Lower leg skin (tissue), 4 donors: ENCODE data around the gene MOG. TPM values are rescaled to one million over a fixed set of nuclear protein-coding genes. Genes with fewer than 3 reads are reported as not detected.

Experiments used
- DNase-seq, 2 donors: peaks; one replicate each; pipeline ENCODE4 v3.0.0-alpha.2; 2019; ENCODE audit warnings: low spot score in 2 of 2
- H3K4me3 ChIP-seq: fragments of 200-600 bp; sonication (generic); 2 replicates; pipeline ENCODE4 v1.5.1; 2017; ENCODE audit warnings: mild to moderate bottlenecking, low read depth; ENCODE audit not compliant: poor library complexity, severe bottlenecking
- POLR2A ChIP-seq, 2 donors: fragments of 450-650 bp; IDR thresholded peaks; one replicate each; pipeline ENCODE4 v1.6.1; 2016 to 2017; ENCODE audit warnings: antibody characterized with exemption in 2 of 2, mild to moderate bottlenecking in 1 of 2, moderate library complexity in 1 of 2
- WGBS, 2 donors: methylation state at CpG; one replicate each; pipeline ENCODE4 v1.1.5; 2018; 5-methylcytosine and 5-hydroxymethylcytosine counted together
- intact Hi-C: fragments of 100-400 bp; cut with DNase I; formaldehyde crosslinking; loops from one replicate; pipeline ENCODE4 v1.15.0; 2023; ENCODE audit warnings: low total_unique reads
- total RNA-seq, 4 donors: library from RNA; depleted of rRNA; stranded (reverse); fragments of >200 nt; gene quantifications; one replicate each; pipeline ENCODE4 v1.1.0, GENCODE V29; 2016
- TF ChIP-seq, protein P1 (sequence below), 3 donors: fragments of 450-650 bp; IDR thresholded peaks; one replicate each; pipeline ENCODE4 v1.5.1; 2016; ENCODE audit warnings: antibody characterized with exemption in 3 of 3, mild to moderate bottlenecking in 3 of 3, moderate library complexity in 2 of 3

MOG gene
- total RNA-seq, 4 donors from 2014 or later, result not detected

DNA sequence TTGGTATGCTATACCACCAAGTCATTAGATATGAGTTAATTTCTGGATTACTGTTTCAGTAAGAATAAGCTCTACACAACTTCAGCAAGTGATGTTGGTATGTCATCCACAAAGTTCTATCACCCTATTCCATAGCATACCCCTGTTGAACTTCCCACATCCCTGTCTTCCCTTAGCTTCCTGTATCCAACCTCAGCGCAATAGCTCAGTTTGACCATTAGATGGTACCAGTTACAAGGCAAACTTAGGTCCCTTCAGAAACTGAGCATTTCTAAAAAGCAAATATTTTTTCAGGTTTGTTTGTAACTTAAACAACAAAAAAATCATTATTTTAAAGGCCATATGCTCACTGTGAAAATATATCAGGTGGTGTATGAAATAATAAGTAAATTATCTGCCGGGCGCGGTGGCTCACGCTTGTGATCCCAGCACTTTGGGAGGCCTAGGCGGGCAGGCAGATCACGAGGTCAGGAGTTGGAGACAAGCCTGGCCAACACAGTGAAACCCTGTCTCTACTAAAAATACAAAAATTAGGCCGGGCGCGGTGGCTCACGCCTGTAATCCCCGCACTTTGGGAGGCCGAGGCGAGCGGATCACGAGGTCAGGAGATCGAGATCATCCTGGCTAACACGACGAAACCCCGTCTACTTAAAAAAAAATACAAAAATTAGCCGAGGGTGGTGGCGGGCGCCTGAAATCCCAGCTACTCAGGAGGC lies 8.8 kb upstream of the MOG start:
- TF ChIP-seq, protein P1, sequence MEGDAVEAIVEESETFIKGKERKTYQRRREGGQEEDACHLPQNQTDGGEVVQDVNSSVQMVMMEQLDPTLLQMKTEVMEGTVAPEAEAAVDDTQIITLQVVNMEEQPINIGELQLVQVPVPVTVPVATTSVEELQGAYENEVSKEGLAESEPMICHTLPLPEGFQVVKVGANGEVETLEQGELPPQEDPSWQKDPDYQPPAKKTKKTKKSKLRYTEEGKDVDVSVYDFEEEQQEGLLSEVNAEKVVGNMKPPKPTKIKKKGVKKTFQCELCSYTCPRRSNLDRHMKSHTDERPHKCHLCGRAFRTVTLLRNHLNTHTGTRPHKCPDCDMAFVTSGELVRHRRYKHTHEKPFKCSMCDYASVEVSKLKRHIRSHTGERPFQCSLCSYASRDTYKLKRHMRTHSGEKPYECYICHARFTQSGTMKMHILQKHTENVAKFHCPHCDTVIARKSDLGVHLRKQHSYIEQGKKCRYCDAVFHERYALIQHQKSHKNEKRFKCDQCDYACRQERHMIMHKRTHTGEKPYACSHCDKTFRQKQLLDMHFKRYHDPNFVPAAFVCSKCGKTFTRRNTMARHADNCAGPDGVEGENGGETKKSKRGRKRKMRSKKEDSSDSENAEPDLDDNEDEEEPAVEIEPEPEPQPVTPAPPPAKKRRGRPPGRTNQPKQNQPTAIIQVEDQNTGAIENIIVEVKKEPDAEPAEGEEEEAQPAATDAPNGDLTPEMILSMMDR (IDR thresholded peaks at IDR 0.05), result no peak
- no peak for TF ChIP-seq POLR2A (IDR thresholded peaks at IDR 0.05)

GRCh38 chr6:29649701-29650673 lies 6.9 kb upstream of the MOG start:
- intact Hi-C loops, result no loop called here
- TF ChIP-seq POLR2A (IDR thresholded peaks at IDR 0.05), result no peak
- TF ChIP-seq, protein P1 (IDR thresholded peaks at IDR 0.05), result peak in 1 of 3 donors; percentile 89
- DNase-seq, result peak; percentile 98 to 100
- WGBS, 2 donors, result 5% methylated on average over 33 of the region's 33 CpGs
- peak overlapping the region; percentile 34 for H3K4me3 ChIP-seq

More for the DNA sequence above, 8.8 kb upstream of the MOG start:
- no peak for DNase-seq
- WGBS, 2 donors, result 90% methylated on average over 23 of the region's 23 CpGs
- intact Hi-C loops, result no loop called here
- no peak overlapping the region for H3K4me3 ChIP-seq

DNA sequence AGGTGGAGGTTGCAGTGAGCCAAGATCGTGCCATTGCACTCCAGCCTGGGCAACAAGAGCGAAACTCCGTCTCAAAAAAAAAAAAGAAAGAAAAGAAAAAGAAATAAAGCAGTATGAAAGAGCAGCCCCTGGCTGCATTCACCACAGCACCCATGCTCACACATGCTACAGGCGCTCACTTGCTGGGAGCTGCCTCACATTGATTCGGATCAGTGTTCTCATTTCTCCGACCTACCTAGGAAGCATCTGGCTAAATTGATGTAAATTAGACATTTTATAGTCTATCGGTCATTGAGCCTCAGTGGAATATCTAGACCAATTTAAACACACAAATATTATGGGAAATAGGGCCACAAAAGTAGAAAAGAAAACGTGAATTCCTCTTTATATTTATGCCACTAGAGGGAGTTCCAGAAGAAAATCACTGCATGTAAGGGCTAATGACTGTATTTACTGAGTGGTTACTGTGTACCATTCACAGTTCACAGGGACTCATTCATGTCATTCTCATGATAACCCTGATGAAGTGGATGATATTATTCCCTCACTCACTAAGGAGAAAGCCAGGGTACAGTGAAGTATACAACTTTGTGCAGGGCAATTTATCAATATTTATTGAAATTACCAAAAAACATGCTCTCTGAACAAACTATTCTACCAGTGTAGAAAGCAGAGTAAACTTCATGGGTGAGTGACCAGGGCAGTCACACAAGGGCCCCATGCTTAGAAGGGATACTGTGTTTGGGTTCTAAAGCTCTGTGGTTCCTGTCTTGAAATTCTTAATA lies 5.3 kb upstream of the MOG start:
- no peak for DNase-seq
- 62 to 68% methylated on average over 8 of the region's 8 CpGs for WGBS, 2 donors
- intact Hi-C loops, result no loop called here
- TF ChIP-seq, protein P1 (IDR thresholded peaks at IDR 0.05), result no peak
- TF ChIP-seq POLR2A (IDR thresholded peaks at IDR 0.05), result no peak
- H3K4me3 ChIP-seq, result no peak overlapping the region

DNA sequence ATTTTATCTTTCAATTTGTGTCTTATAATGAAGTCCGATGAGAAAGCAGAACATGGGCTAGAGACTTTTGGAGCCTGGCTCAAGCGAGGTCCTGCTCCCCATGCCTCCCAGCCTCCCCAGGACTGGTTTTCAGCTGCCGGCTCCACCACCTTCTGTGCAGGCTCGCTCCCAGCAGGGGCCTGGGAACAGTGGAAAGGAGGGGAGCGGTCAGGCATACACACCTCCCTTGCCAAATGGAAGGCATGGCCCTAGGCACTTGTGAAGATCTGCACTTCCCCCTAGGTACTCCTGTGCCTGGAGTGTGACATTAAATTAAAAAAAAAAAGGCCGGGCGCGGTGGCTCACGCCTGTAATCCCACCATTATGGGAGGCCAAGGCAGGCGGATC lies 4.7 kb upstream of the MOG start:
- WGBS, 2 donors, result 91 to 92% methylated on average over 10 of the region's 10 CpGs
- intact Hi-C loops, result no loop called here
- TF ChIP-seq, protein P1 (IDR thresholded peaks at IDR 0.05), result no peak
- no peak for TF ChIP-seq POLR2A (IDR thresholded peaks at IDR 0.05)
- no peak for DNase-seq
- H3K4me3 ChIP-seq, result no peak overlapping the region

DNA sequence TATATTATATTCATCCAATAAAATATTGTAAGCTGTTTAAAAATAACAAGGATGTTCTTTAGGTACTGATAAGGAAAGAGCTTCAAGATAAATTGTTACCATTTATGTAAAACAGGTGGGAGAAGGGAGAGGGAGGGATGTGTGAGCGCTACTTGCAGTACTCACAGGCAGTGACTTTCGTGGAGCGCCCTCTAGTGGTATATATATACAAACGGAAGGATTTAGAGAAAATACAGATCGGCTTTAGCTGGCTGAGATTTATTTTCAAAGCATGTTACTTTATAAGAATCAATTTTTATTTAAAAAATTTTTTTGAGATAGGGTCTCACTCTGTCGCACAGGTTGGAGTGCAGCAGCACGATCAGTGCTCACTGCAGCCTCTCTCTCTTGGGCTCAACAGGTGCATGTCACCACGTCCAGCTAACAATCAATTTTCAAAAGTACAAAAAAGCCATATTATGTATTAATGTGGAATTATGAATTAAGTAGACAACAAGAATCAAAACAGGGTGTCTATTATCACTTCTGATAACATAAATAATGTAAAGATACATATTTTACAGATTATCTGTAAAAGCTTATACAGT lies 3.3 kb upstream of the MOG start:
- 12 to 13% methylated on average over 8 of the region's 8 CpGs for WGBS, 2 donors
- no peak for DNase-seq
- intact Hi-C loops, result no loop called here
- no peak overlapping the region for H3K4me3 ChIP-seq
- TF ChIP-seq, protein P1 (IDR thresholded peaks at IDR 0.05), result no peak
- TF ChIP-seq POLR2A (IDR thresholded peaks at IDR 0.05), result no peak
